GM12878 (cell line): ENCODE measurements around the gene SKOR2. TPM values are rescaled to one million over a fixed set of nuclear protein-coding genes. Genes with fewer than 3 reads are reported as not detected.

Experiments used
- ATAC-seq: fragments of 200-7000 bp; cut with Tn5 transposase; 3 replicates; pipeline ENCODE4 v1.9.1; 2020; ENCODE audit warnings: mild to moderate bottlenecking, moderate library complexity
- BruUV-seq: library from RNA; stranded (reverse); fragments of 400-500 nt; replicated peaks from 2 replicates; lab custom pipeline; 2021; lab: Mats Ljungman, UMichigan
- CTCF ChIA-PET: fragments of 300-600 bp; sonication (Branson Sonifier 250); formaldehyde crosslinking; extraction: SDS; loops from one replicate; lab custom pipeline; 2021; ENCODE audit warnings: inconsistent platforms; lab: Yijun Ruan, JAX
- POLR2A ChIA-PET: fragments of 350-600 bp; formaldehyde crosslinking; extraction: SDS; loops from one replicate; lab custom pipeline; 2021; ENCODE audit warnings: inconsistent platforms; lab: Charles Lee
- RAD21 ChIA-PET: fragments of 300-600 bp; sonication (Branson Sonifier 250); formaldehyde crosslinking; loops from one replicate; lab custom pipeline; 2023; ENCODE audit warnings: antibody characterized with exemption; ENCODE audit not compliant: unreplicated experiment; lab: Charles Lee
- SMC1A ChIA-PET: fragments of 300-600 bp; sonication (Branson Sonifier 250); formaldehyde crosslinking; loops from one replicate; lab custom pipeline; 2023; ENCODE audit not compliant: unreplicated experiment, uncharacterized antibody; lab: Charles Lee
- DNase-seq: peaks from one replicate; pipeline ENCODE4 v3.0.0-alpha.2; 2011; ENCODE audit warnings: low read depth, low spot score
- FAIRE-seq: peaks from 3 replicates; lab custom pipeline; 2011; peaks lifted over from hg19 to GRCh38; lab: Jason Lieb, UNC
- H2AFZ ChIP-seq: 2 replicates; pipeline ENCODE4 v1.6.0; 2011; ENCODE audit warnings: low read depth, low read length, control low read depth; ENCODE audit not compliant: control insufficient read depth
- H3K27ac ChIP-seq: 2 replicates; pipeline ENCODE4 v1.5.1; 2011; ENCODE audit warnings: control low read depth; ENCODE audit not compliant: control insufficient read depth, insufficient read depth
- H3K27me3 ChIP-seq, 2 experiments: replicated peaks in 1 of 2; 2 replicates each; pipeline versions ENCODE4 v1.6.0 to v1.6.1; 2011; ENCODE audit warnings: low read length in 1 of 2; ENCODE audit not compliant: control insufficient read depth in 2 of 2, insufficient read depth in 2 of 2
- H3K36me3 ChIP-seq, 2 experiments: 2 replicates each; pipeline ENCODE4 v1.5.1; 2011; ENCODE audit warnings: low read length in 1 of 2; ENCODE audit not compliant: control insufficient read depth in 2 of 2, insufficient read depth in 2 of 2
- H3K4me1 ChIP-seq: 2 replicates; pipeline ENCODE4 v1.6.1; 2011; ENCODE audit warnings: mild to moderate bottlenecking, low read length, moderate library complexity, mixed read lengths; ENCODE audit not compliant: control insufficient read depth, insufficient read depth
- H3K4me2 ChIP-seq: 2 replicates; pipeline ENCODE4 v1.6.0; 2011; ENCODE audit warnings: control low read depth; ENCODE audit not compliant: control insufficient read depth, insufficient read depth
- H3K4me3 ChIP-seq: fragments of 200-600 bp; sonication (generic); 2 replicates; pipeline ENCODE4 v1.5.1; 2016
- H3K79me2 ChIP-seq: 2 replicates; pipeline ENCODE4 v1.6.0; 2011; ENCODE audit warnings: low read length; ENCODE audit not compliant: control insufficient read depth, insufficient read depth
- H3K9ac ChIP-seq: 2 replicates; pipeline ENCODE4 v1.8.0; 2011; ENCODE audit warnings: low read length, control low read depth, mixed read lengths; ENCODE audit not compliant: control insufficient read depth, insufficient read depth
- H3K9me3 ChIP-seq: replicated peaks from 3 replicates; pipeline ENCODE4 v1.5.1; 2011; ENCODE audit warnings: mild to moderate bottlenecking, low read length; ENCODE audit not compliant: control insufficient read depth, insufficient read depth
- H4K20me1 ChIP-seq: 2 replicates; pipeline ENCODE4 v1.6.0; 2011; ENCODE audit not compliant: control insufficient read depth, insufficient read depth
- BRCA1 ChIP-seq: IDR thresholded peaks from 2 replicates; pipeline ENCODE4 v1.6.1; 2011; ENCODE audit warnings: low read depth, low read length, improper control_type of control experiment
- CREB1 ChIP-seq: IDR thresholded peaks from 2 replicates; pipeline ENCODE4 v1.6.1; 2012; ENCODE audit warnings: low read depth, mild to moderate bottlenecking, inconsistent platforms
- ETV6 ChIP-seq, 2 experiments: fragments of 450-650 bp in 1 of 2; IDR thresholded peaks in 1 of 2; conservative IDR thresholded peaks in 1 of 2; 2 replicates each; pipeline ENCODE4 v1.6.1; 2014; ENCODE audit warnings: antibody characterized with exemption in 1 of 2, borderline replicate concordance in 1 of 2, low read depth in 1 of 2, mild to moderate bottlenecking in 1 of 2, moderate library complexity in 1 of 2
- FOS ChIP-seq: IDR thresholded peaks from 3 replicates; pipeline ENCODE4 v1.6.1; 2011; ENCODE audit warnings: borderline replicate concordance; ENCODE audit not compliant: insufficient read length; ENCODE audit errors: extremely low read depth
- FOXM1 ChIP-seq: IDR thresholded peaks from 2 replicates; pipeline ENCODE4 v1.6.1; 2012; ENCODE audit warnings: low read depth, mild to moderate bottlenecking, inconsistent platforms, low read length, moderate library complexity
- IKZF2 ChIP-seq, 2 experiments: fragments of 450-650 bp; IDR thresholded peaks; 2 replicates each; pipeline ENCODE4 v1.6.1; 2017; ENCODE audit warnings: mild to moderate bottlenecking in 2 of 2, moderate library complexity in 2 of 2
- MEF2A ChIP-seq: IDR thresholded peaks from 2 replicates; pipeline ENCODE4 v1.6.1; 2011; ENCODE audit warnings: low read depth, mild to moderate bottlenecking, low read length, moderate library complexity; ENCODE audit not compliant: insufficient read depth
- PAX8 ChIP-seq: fragments of 450-650 bp; IDR thresholded peaks from 2 replicates; pipeline ENCODE4 v1.6.1; 2017; ENCODE audit warnings: mild to moderate bottlenecking, moderate library complexity
- PRDM15 ChIP-seq: fragments of 450-650 bp; formaldehyde crosslinking; IDR thresholded peaks from 2 replicates; pipeline ENCODE4 v1.4.0; 2020; ENCODE audit warnings: mild to moderate bottlenecking, moderate library complexity
- RUNX3 ChIP-seq: IDR thresholded peaks from 2 replicates; pipeline ENCODE4 v1.6.1; 2012; ENCODE audit warnings: low read length, inconsistent platforms
- STAT1 ChIP-seq: fragments of 450-650 bp; conservative IDR thresholded peaks from 2 replicates; pipeline ENCODE4 v1.6.1; 2014; ENCODE audit warnings: antibody characterized with exemption, mild to moderate bottlenecking
- STAT3 ChIP-seq: IDR thresholded peaks from 2 replicates; pipeline ENCODE4 v1.6.1; 2011; ENCODE audit warnings: low read depth, low read length, improper control_type of control experiment
- SUPT20H ChIP-seq: IDR thresholded peaks from 2 replicates; pipeline ENCODE4 v1.6.1; 2011; ENCODE audit warnings: low read depth, mild to moderate bottlenecking, low read length, moderate library complexity, borderline replicate concordance; ENCODE audit not compliant: control insufficient read depth
- SUZ12 ChIP-seq: fragments of 200-600 bp; sonication (generic); IDR thresholded peaks from one replicate; pipeline ENCODE4 v1.6.1; 2018; ENCODE audit warnings: antibody characterized with exemption, mild to moderate bottlenecking; ENCODE audit not compliant: unreplicated experiment
- ZNF622 ChIP-seq: fragments of 450-650 bp; IDR thresholded peaks from 2 replicates; pipeline ENCODE4 v1.6.1; 2017; ENCODE audit warnings: mild to moderate bottlenecking, inconsistent platforms
- WGBS: methylation state at CpG from one replicate; pipeline ENCODE4 v1.1.6; 2016; ENCODE audit warnings: low lambda C conversion rate; ENCODE audit not compliant: insufficient replicate concordance, insufficient coverage; ENCODE audit errors: missing lambda C conversion rate; 5-methylcytosine and 5-hydroxymethylcytosine counted together
- in situ Hi-C: fragments of 300-500 bp; cut with MboI; formaldehyde crosslinking; loops from 9 replicates; pipeline ENCODE4 v1.14.3; 2018; ENCODE audit warnings: mixed read lengths
- intact Hi-C: fragments of 100-400 bp; cut with micrococcal nuclease; formaldehyde crosslinking; loops from one replicate; pipeline ENCODE4 v1.14.2; 2022; ENCODE audit not compliant: unreplicated experiment
- polyA plus RNA-seq, 11 experiments: library from polyadenylated mRNA; depleted of rRNA in 4 of 11; unstranded in 6 of 11; stranded (reverse) in 5 of 11; fragments of >200 nt; fragmentation: Nextera tagmentation in 4 of 11; fragmentation: Illumina TruSeq in 1 of 11; extraction: Ambion mirVana in 4 of 11; extraction: Trizol in 1 of 11; gene quantifications; 1 replicate in 1 of 11; 2 replicates in 10 of 11; pipeline versions ENCODE4 v1.2.1 to v1.2.3, GENCODE V29; 2011 to 2016; ENCODE audit warnings: inconsistent platforms in 2 of 11, missing spikeins in 2 of 11, low read depth in 1 of 11
- total RNA-seq, 4 experiments: library from RNA; depleted of rRNA in 3 of 4; stranded (reverse); fragments of >200 nt in 3 of 4; fragmentation: Illumina TruSeq in 1 of 4; extraction: Trizol in 1 of 4; gene quantifications; 2 replicates each; pipeline versions ENCODE4 v1.2.1 to v1.2.3, GENCODE V29; 2013 to 2021
- TF ChIP-seq, protein P1 (sequence below): fragments of 450-650 bp; IDR thresholded peaks from 2 replicates; pipeline ENCODE4 v1.6.1; 2018; ENCODE audit warnings: mild to moderate bottlenecking, low read depth, moderate library complexity; ENCODE audit not compliant: partially characterized antibody
- TF ChIP-seq, protein P2 (sequence below): fragments of 450-650 bp; IDR thresholded peaks from 2 replicates; pipeline ENCODE4 v1.6.1; 2017; ENCODE audit warnings: low read depth, mild to moderate bottlenecking, moderate library complexity

Gene SKOR2
- total and polyA plus RNA-seq, 10 of the 15 experiments (the other 5 are each of a cell fraction or from before 2014, with no cell fraction given), result not detected

DNA sequence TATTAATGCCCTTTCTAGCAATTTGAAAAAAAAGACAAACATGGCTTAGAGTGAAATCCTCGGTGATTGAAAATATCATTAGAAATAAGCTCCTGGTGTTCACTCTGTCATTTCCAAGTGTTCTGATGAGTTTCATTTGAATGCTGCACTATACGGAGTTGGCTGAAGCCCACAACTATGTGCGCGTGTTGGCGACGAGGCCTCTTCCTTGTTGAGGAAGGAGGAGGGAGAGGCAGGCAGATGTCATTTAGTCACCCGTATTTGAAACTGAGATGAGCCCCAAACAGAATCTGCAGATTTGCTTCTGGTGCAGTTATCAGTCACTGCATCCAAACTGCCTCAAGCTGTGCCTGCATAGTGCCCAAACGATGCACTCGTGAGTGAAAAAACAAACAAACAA is 23.5 kb upstream of the SKOR2 start:
- no peaks in the 10 kb centered on the region for H4K20me1 ChIP-seq
- H3K4me3 ChIP-seq, result no peak overlapping the region
- H3K27me3 ChIP-seq, result no peaks in the 10 kb centered on the region; a peak in 1 of 4 replicates
- in situ Hi-C loops, result no loop called here
- ChIA-PET POLR2A (no interaction called here), CTCF (interaction anchor here (0.6 kb wide), 1 partner anchor 30 kb away, joined by 3 read pairs; no protein-coding TSS in a partner anchor), SMC1A (no interaction called here), RAD21 (no interaction called here)
- no peaks in the 10 kb centered on the region for H3K9me3 ChIP-seq
- H2AFZ ChIP-seq, result no peak overlapping the region
- no TSS peak for BruUV-seq
- no peak overlapping the region for H3K4me2 ChIP-seq
- H3K27ac ChIP-seq, result no peak overlapping the region
- H3K36me3 ChIP-seq, result no peaks in the 10 kb centered on the region
- H3K9ac ChIP-seq, result no peak overlapping the region
- FAIRE-seq (no peak), ATAC-seq (no peak), DNase-seq (no peak)
- WGBS, result 46% methylated on average over 9 of the region's 9 CpGs
- intact Hi-C loops, result no loop called here
- no peaks in the 10 kb centered on the region for H3K4me1 ChIP-seq
- no peaks in the 10 kb centered on the region for H3K79me2 ChIP-seq
- TF ChIP-seq ZNF622, result no peak
- no peak for TF ChIP-seq PRDM15 (CRISPR knock-in tag)
- no peak for TF ChIP-seq FOS
- TF ChIP-seq IKZF2 (IDR thresholded peaks at IDR 0.05), result no peak
- TF ChIP-seq STAT1, result no peak
- no peak for TF ChIP-seq FOXM1
- no peak for TF ChIP-seq ETV6 (conservative IDR thresholded peaks at IDR 0.05 in 1 of 2, IDR thresholded peaks at IDR 0.05 in 1 of 2; ENCODE audit: borderline replicate concordance in 1 of 2, low read depth in 1 of 2)
- TF ChIP-seq, protein P1, sequence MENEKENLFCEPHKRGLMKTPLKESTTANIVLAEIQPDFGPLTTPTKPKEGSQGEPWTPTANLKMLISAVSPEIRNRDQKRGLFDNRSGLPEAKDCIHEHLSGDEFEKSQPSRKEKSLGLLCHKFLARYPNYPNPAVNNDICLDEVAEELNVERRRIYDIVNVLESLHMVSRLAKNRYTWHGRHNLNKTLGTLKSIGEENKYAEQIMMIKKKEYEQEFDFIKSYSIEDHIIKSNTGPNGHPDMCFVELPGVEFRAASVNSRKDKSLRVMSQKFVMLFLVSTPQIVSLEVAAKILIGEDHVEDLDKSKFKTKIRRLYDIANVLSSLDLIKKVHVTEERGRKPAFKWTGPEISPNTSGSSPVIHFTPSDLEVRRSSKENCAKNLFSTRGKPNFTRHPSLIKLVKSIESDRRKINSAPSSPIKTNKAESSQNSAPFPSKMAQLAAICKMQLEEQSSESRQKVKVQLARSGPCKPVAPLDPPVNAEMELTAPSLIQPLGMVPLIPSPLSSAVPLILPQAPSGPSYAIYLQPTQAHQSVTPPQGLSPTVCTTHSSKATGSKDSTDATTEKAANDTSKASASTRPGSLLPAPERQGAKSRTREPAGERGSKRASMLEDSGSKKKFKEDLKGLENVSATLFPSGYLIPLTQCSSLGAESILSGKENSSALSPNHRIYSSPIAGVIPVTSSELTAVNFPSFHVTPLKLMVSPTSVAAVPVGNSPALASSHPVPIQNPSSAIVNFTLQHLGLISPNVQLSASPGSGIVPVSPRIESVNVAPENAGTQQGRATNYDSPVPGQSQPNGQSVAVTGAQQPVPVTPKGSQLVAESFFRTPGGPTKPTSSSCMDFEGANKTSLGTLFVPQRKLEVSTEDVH, result no peak
- TF ChIP-seq CREB1, result no peak
- no peak for TF ChIP-seq PAX8
- no peak for TF ChIP-seq SUPT20H
- TF ChIP-seq STAT3, result no peak
- no peak for TF ChIP-seq MEF2A
- no peak for TF ChIP-seq BRCA1
- TF ChIP-seq SUZ12, result no peak
- TF ChIP-seq RUNX3, result no peak
- TF ChIP-seq, protein P2, sequence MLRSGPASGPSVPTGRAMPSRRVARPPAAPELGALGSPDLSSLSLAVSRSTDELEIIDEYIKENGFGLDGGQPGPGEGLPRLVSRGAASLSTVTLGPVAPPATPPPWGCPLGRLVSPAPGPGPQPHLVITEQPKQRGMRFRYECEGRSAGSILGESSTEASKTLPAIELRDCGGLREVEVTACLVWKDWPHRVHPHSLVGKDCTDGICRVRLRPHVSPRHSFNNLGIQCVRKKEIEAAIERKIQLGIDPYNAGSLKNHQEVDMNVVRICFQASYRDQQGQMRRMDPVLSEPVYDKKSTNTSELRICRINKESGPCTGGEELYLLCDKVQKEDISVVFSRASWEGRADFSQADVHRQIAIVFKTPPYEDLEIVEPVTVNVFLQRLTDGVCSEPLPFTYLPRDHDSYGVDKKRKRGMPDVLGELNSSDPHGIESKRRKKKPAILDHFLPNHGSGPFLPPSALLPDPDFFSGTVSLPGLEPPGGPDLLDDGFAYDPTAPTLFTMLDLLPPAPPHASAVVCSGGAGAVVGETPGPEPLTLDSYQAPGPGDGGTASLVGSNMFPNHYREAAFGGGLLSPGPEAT, result no peak
